WTC11 (cell line): Measurements from ENCODE around the gene TMEM266.

Experiments
- CBFB ChIP-seq: sonication (generic); formaldehyde crosslinking; IDR thresholded peaks from 2 replicates; pipeline ENCODE4 v1.8.1; 2022; ENCODE audit warnings: mild to moderate bottlenecking, low read depth, missing genetic modification reagents
- CTCF ChIP-seq: fragments of 200-600 bp; IDR thresholded peaks from 2 replicates; pipeline ENCODE4 v1.8.0; 2022; ENCODE audit warnings: antibody characterized with exemption
- FOXJ3 ChIP-seq: sonication (generic); formaldehyde crosslinking; IDR thresholded peaks from 2 replicates; pipeline ENCODE4 v1.9.0; 2021; ENCODE audit warnings: missing genetic modification reagents, mild to moderate bottlenecking, borderline replicate concordance
- HMGA2 ChIP-seq: fragments of 250-450 bp; sonication (Bioruptor Pico); IDR thresholded peaks from 2 replicates; pipeline ENCODE4 v1.4.0; 2021; ENCODE audit warnings: mild to moderate bottlenecking, moderate library complexity
- MAX ChIP-seq: sonication (generic); formaldehyde crosslinking; IDR thresholded peaks from 2 replicates; pipeline ENCODE4 v1.8.0; 2022; ENCODE audit warnings: mild to moderate bottlenecking, missing genetic modification reagents
- MLX ChIP-seq: sonication (generic); formaldehyde crosslinking; IDR thresholded peaks from 2 replicates; pipeline ENCODE4 v1.8.1; 2023; ENCODE audit warnings: mild to moderate bottlenecking, missing genetic modification reagents, moderate library complexity
- USF2 ChIP-seq: sonication (generic); formaldehyde crosslinking; IDR thresholded peaks from 2 replicates; pipeline ENCODE4 v1.8.1; 2023; ENCODE audit warnings: mild to moderate bottlenecking, missing genetic modification reagents, moderate library complexity
- ZNF416 ChIP-seq: fragments of 250-450 bp; sonication (Bioruptor Pico); IDR thresholded peaks from 2 replicates; pipeline ENCODE4 v1.9.0; 2021; ENCODE audit warnings: mild to moderate bottlenecking, inconsistent platforms

- TF ChIP-seq MLX (CRISPR knock-in tag) (no peak), ZNF416 (CRISPR knock-in tag) (no peak), MAX (CRISPR knock-in tag) (no peak), CBFB (CRISPR knock-in tag) (no peak), USF2 (CRISPR knock-in tag) (no peak), CTCF (no peak), HMGA2 (CRISPR knock-in tag) (no peak), FOXJ3 (CRISPR knock-in tag) (no peak)
Observed at GRCh38 chr15:76078285-76078877, 18.6 kb downstream of the TMEM266 start.
